GM19043 (cell line): Measurements from ENCODE around the gene SLC27A4.

Experiments used
- ATAC-seq: cut with Tn5 transposase; IDR thresholded peaks from one replicate; pipeline ENCODE4 v1.9.1; 2021; ENCODE audit warnings: low read depth; ENCODE audit not compliant: unreplicated experiment

Gene SLC27A4

DNA sequence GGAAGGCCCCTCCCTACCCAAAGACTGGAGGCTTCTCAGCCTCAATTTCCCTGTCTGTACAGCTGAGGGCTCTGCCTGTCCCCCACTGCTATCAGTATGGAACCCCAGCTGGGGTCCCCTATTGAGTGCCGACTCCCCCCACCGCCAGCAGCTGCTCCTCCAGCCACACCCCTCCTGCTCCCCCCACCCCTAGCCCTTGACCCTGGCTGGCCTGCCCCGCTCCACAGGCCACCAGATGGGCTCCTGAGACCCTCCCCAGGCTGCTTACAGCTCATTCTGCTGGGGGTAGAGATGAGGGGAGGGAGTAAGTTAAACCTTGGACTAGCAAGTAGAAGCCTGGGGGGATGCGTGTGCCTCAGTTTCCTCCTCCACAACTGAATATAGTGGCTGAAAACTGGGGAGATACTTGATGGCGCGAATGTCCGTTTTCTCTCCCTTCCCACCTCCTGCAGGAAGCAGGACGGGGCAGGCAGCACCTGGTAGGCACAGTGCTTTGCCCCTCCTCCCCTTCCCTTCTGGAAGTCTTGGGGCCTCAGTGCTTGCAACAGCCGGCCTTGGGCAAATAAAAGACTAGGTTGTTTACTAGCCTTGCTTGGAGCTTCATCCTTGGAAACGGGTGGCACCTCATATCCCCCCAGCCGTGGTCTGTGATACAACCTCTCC lies 50.0 kb downstream of the SLC27A4 start:
- ATAC-seq, result no peak

DNA sequence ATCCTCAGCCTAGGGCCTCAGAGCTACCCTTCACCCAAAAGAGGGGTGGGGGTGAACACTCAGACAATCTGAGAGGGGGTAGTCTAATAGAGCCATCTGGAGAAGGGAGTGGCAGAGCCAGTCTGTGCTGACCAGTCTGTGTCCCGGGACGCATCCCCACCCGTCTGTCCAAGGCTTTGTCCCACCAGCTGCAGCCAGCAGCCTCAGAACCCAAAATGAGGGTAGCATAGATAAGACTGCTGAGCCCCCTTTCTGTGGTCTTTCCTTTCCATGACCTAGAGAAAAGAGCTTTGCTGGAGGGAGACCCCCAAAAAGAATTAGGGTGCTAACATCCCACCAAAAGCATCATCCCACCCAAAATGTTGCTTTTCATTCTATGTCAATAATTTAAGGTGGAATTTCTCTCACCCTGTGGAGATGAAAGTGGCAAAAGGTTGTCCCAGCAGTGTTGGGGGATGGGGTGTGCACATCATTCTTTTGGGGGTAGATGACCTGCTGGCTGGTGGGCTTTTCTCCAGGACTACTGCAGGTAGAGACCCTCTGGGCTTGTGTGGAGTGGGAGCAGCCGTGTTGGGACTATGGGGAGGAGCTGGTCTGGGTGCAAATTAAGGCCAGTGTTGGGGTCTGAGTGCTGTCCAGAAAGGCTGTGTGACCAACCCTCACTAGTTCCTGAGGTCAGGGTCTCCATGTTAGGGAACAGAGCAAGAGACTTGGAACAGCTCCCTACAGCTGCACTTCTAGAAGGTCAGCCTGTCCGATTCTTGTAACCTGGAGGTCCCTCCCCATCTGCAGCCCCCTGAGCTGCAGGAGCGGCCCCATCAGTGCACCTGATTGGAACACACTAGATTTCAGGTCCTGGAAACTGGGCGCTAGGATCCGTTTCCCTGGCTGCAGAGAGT lies 50.7 kb downstream of the SLC27A4 start:
- no peak for ATAC-seq

DNA sequence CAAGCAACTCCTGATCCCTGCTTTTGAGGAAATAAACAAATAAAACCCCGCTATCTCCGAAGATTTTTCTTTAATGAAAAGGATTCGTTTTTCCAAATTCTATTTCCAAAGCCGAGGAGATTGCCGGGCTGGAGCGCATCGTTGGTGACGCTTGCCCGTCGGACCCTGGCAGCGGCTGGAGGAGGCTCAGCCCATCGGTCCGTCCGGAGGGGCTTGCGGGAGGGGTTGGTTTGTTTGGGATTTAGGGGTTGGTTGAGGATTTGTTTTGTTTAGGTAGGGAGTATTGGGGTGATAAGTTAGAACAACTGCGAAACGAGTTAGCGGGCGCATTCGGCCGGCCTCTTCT lies 51.6 kb downstream of the SLC27A4 start:
- no peak for ATAC-seq

DNA sequence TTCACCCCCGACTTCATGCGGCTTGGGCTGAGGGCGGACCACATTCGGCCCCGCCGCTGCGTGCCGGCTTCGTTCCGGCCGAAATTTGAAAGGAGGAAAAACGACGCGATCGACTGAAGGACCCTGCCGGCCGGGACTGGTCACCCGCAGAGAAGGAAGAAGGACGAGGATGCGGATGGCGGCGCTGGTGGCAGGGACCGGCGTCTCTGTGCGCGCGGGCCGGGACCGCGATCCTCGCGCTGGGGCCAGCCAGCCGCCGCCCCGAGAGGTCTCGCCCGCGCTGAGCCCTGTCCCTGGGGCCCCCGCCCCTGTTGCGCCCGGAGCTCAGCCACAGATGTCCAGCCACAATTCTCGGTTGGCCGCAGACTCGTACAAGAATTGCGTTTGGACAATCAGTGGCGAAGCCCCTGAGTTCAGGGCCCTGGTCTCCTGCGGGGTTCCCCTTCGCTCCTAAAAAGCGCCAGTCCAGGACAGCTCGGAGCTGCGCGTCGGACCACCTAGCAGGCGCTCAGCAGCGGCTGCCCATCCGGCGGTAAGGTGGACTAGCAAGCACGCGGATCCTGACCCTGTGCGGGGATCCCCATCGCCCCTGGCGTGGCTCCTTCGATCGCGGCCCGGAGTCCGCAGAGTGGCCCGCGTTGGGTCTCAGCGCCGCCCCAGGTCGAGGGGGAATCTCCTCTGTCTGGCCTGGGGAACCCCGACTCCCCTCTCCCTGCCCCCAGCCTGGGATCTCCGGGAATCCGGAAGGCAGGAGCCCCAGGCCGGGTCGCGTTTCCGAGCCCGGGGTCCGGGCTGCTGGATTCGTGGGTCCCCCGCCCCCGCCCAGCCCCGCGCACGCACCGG lies 52.2 kb downstream of the SLC27A4 start:
- ATAC-seq, result no peak

DNA sequence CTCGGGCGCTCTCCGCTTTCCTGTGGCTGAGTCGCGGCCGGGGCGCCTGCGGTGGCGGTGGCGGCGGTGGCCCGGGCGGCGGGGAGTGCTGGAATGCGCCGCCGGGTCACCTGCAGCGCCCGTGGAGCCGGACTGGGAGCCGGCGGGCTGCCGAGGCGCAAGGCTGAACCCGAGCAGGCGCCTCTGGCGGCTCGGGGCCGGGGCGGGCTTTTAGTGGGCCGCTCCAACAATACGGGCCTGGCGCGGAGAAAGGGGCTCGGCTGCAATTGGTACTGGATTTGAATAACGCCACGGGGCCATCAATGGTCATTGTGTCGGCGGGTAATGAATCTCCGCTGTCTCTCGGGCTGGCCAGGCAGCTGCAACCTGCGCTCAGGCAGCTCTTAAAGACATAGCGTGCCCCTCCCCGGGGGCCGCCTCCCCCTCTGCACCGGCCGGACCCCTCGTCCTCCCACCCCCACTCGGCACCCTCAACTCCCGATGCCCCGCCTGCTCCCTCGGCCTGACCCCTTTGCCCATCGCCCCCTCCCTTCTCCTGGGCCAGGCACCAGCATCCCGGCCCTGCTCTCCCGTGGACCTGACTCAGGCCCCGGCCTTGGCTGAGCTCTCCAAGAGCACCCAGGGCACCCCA lies 52.9 kb downstream of the SLC27A4 start:
- no peak for ATAC-seq

DNA sequence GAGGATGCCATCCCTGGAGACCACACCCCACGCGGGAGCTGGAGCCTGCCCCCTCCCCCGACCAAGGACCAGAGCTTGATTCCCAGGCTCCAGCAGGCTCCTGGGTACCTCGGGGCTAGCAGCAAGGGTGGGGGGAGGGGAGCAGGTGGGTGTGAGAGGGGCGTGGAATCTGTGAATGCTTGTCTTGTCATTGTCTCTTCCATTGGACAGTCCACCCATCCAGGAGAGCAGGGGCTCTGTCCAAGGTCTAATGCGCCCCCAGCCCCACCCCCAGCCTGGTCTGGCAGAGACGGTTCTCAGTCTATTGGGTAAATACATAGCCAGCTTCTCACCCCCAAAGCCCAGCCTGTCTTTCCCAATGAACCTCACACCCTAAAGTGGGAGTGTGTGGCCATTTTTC lies 53.6 kb downstream of the SLC27A4 start:
- no peak for ATAC-seq

DNA sequence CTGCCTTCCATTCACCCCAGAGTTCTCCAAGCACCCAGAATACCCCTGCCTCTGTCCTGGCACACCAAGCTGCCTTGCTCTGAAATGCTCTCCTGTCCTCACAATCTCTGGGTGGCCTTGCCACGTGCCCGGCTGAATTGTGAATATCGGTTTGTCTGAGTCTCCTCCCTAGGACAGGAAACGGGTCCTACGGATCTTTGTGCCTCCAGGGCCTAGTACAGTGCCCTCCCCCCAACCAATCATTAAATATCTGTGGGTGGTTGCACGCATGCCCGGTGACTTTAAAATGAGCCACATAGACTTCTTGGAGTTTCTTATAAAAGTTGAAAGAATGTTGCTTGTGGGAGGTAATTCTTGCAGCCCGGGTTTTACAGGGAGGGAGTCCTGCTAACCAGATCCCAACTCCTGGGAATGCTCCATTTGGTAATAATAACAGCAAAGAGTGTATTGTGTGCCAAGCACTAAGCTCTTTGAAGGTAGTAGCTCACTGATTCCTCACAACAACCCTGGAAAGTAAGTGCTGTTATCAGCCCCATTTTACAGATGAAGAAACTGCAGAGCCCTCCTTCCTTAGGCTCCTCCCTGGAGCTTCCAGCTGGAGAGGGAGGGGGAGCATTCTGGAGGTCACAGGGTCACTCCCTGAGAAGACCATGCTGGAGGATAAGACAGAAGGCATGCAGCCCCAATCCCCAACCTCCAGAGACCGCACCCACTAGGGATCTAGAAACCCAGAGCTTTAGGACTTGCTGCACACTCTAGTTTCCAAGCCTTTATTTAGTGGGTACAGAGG lies 54.2 kb downstream of the SLC27A4 start:
- ATAC-seq, result no peak

DNA sequence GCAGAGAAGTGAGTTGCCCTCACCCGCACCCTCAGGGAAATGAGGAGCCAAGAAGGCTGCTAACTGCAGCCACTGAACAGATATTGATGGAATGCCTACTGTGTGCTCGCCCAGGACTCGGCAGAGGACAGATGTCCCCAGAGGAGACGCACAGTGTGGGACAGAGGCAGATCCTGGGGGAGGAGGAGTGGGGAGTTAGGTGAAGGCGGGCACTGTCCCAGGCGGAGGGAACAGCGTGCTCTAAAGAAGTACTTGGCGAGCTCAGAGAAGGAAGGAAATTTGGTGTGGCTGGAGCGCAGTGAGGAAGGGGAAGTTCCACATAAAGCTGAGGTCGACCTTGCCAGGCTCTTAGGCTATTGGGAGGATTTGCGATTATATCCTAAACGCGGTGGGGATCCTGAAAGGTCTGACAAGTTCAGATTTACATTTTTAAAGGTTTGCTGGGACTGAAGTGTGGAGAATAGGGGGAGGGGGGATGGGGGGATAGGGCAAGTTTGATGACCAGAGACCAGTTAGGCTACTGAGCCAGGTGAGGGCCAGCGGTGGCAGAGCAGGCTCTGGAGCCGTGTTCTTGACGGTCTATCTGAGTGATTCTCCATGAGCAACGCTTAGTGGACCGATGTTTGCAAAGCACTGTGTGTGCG lies 56.8 kb downstream of the SLC27A4 start:
- ATAC-seq, result no peak

DNA sequence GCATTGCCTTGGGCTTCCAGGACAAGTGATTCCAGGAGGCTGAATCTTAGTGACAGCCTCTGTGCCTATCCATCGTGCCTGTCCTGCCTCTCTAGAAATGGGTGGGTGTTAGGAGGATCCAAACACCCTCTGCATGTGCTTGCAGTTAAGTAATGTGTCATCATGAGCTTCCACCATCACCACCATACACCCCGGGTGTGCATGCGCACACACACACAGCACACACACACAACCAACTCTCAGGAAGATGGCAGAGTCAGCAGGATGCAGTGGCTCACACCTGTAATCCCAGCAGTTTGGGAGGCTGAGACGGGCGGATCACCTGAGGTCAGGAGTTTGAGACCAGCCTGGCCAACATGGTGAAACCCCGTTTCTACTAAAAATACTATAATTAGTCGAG lies 57.5 kb downstream of the SLC27A4 start:
- ATAC-seq, result no peak

DNA sequence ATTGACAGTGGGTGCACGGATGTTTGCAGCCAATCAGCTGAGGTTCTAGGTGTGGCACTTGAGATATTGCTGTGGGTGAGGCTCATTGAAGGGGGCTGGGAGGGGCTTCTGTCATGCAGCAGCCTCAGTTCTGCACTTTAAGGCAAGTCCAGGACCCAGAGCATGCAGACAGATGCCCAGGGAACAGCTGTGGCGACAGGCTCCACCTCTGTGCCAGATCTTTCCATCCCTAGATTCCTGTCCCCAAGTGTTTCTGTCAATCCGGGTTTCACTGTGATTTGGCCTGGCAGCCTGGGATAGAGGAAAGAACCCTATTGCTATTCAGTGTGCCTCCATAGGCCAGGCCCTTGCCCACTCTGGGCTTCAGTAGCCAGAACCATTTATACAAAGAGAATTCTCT lies 59.5 kb downstream of the SLC27A4 start:
- ATAC-seq, result no peak

DNA sequence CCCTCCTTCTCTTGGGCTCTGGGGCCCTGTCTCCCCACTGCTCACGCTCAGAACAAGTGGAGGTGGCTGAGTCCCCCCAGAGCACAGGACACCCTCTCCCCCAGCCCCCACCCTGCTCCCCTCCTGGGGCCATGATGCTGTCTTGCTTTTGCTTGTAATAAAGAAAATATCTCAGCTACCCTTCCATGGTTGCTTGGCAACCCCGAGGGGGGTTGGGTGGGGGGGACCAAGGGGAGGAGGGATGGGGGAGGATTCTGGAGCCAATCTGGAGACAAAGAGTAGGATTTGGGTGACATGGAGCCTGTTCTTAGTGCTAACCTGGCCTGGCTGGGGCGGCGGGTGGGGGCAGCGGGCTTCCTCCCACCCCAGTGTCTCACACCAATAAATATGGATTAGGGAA lies 64.2 kb downstream of the SLC27A4 start:
- no peak for ATAC-seq

DNA sequence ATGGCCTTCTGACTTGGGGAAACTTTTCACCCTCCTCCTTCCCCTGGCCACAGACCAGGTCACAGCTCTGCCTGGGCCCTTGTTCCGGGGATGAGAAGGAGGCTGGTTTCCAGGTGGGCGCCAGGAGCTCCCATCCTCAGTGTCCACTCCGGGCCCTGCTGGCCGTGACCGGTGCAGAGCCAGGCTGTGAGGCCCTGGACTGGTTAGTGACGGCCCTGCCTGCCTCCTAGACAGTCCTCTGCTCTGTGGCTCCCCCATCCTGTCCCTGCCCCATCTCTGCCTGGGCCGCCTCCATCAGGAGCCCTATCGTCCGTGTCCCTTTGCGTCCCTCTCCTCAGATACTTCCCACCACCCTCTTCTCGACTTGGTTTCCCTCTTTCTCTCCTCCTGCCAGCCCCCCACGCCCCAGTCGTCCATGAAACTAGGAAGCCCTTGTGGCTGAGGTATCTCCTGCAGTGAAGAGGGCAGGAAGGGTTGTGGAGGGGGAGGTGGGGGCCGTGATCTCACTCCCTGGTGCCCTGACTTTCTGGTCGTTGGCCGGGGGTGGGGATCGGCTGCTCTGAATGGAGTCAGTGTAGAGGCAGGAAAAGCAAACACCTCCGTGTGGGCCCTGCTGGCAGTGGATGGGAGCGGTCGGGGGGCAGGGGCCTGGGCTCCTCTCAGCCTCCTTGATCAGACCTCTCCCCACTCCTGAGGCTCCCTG lies 64.9 kb downstream of the SLC27A4 start:
- ATAC-seq, result no peak

DNA sequence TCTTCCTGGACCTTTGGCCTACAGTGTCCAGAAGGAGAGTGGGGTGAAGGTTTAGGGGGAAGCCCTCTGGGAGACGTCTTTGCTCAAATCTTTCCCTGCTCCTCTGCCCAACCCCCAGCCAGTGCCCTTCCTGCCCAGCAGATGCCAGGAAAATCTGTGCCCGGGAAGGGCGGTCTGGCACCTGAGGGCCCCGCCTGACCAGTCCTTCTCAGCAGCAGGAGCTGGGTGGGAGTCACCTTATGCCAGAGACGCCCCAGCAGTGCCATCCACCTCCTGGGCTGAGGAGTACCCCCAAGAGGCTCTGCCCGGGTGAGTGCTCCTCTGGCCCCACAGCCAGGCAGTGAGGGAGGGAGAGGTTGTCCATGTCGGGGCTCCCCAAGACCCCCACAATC lies 65.4 kb downstream of the SLC27A4 start:
- no peak for ATAC-seq

DNA sequence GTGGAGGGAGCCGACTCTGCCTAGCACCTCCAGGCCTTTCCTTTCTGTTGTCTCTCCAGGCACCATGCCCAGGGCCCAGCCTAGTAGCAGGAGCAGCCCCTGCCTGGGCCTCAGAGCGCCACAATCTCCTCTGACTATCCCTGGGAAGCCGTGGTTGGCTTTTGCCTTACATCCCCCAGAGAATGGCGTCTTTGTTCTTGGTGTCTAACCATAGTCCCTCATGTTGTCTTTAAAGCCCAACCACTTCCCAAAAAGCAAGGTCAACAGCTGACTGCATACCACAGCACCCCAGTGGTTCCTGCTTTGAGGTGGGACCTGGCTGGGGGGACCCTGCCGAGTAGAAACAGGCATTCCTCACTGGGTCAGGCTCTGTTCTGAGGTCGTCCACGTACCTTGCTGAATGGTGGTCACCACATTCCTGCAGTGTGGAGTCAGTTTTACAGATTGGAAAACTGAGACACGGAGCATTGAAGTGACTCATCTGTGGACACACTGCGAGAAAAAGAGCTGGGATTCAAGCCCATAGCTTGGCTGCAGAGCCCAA lies 66.6 kb downstream of the SLC27A4 start:
- ATAC-seq, result no peak

DNA sequence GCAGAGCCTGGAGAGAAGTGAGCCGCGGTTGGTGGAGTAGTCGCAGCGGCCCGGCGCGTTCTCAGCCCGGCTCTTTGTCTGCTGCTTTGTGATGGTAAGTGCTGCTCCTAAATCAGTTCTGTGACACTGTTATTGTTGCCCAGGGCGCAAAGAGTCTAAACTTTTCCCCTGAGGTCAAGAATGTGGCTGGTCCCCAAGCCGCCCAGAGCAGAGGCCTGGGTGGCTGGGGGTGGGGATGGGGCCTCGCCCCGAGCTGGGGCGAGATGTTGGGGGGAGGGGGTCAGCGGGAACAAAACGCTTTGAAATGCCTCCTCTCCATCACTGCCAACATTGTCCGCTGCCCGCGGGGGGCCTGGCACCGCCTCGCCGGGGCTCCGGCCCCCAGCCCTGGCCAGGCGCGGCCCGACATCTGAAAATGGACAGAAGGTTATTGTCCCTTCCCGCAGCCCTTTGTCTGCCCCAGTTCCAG lies 68.7 kb downstream of the SLC27A4 start:
- no peak for ATAC-seq

DNA sequence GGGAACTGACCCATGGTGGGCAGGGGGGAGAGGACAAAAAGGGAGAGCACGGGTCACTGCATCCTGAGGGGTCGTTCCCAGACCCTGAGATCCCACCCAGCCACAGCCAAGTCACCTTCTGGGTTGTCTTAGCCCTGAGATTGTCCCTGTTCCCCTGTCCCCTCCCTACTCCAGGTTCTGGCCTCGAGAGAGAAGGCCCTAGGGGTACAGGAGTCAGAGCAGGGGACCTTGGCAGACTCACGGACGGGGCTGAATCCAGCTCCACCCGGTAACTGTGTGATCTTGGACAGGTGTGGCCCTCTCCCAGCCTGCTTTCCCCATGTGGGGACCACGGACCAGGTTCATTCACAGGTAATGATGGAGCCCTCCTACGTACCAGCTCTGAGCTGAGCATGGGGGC lies 69.1 kb downstream of the SLC27A4 start:
- no peak for ATAC-seq

DNA sequence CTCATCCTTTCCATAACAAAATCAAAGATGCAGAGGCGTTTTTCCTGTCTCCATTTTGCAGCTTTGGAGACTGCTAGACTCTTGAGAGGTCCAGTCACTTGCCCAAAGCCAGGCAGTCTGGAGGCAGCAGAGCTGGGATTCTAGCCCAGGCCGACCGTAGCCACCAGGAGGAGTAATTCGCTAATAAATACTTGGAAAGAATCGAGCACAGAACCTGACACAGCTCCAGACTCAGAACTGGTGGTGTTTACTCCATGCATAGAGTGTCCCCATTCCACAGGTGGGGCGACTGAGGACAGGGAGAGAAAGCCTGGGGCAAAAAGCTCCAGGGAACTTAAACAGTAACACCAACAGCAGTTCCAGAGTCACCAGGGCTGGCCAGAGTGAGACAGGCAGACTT lies 69.7 kb downstream of the SLC27A4 start:
- no peak for ATAC-seq
